Measurements from ENCODE around the gene E4F1. TPM values are rescaled to one million over a fixed set of nuclear protein-coding genes. Genes with fewer than 3 reads are reported as not detected.

The E4F1 gene
- total and polyA plus RNA-seq, 3 donors from 2014 or later: 20.0 to 69.4 (median 57.4) TPM

- intact Hi-C loops (cut with DNase I; ENCODE audit: low total_unique reads): no loop called here
- WGBS, 2 donors: 90 to 94% methylated on average over 10 to 31 of the region's 37 CpGs
- Histone ChIP-seq H3K36me3 (ENCODE audit: low read depth, missing control alignments) (no peaks in the 10 kb centered on the region), H3K27ac (no peak overlapping the region), H3K9me3 (no peaks in the 10 kb centered on the region), H3K27me3 (no peaks in the 10 kb centered on the region), H3K4me3 (no peak overlapping the region), H3K4me1 (no peaks in the 10 kb centered on the region)
- DNase-seq: no peak
- no peak for TF ChIP-seq POLR2A (IDR thresholded peaks at IDR 0.05)
- TF ChIP-seq CTCF (IDR thresholded peaks at IDR 0.05): no peak
These were observed 60.8 kb downstream of the E4F1 start for GRCh38 chr16:2284001-2284770.

- H3K4me1 ChIP-seq: no peaks in the 10 kb centered on the region
- no peaks in the 10 kb centered on the region for H3K9me3 ChIP-seq
- intact Hi-C loops (cut with DNase I; ENCODE audit: low total_unique reads): no loop called here
- H3K27ac ChIP-seq: no peak overlapping the region
- H3K27me3 ChIP-seq: no peaks in the 10 kb centered on the region
- no peaks in the 10 kb centered on the region for H3K36me3 ChIP-seq (ENCODE audit: low read depth, missing control alignments)
- H3K4me3 ChIP-seq: no peak overlapping the region
- 89 to 91% methylated on average over 27 to 35 of the region's 35 CpGs for WGBS, 2 donors
- no peak for TF ChIP-seq POLR2A (IDR thresholded peaks at IDR 0.05)
- no peak for TF ChIP-seq CTCF (IDR thresholded peaks at IDR 0.05)
- DNase-seq: no peak
These were observed 61.6 kb downstream of the E4F1 start for GRCh38 chr16:2284797-2285576.

MicroRNAs within 50 kb of the gene (microRNA counts, 767-probe panel; counts per million panel counts)
- microRNA hsa-miR-940: 0 to 152 counts per million in 2 donors

Small RNA genes lying within 50 kb of the gene (microRNA-seq; reads per million reads assigned to microRNA genes)
- gene MIR3677 (ENCODE audit: borderline number of aligned reads in 2 of 2, borderline replicate concordance in 1 of 2): 0 reads per million in 2 donors
- gene MIR4717 (ENCODE audit: borderline number of aligned reads in 2 of 2, borderline replicate concordance in 1 of 2): 0 reads per million in 2 donors

Small RNA genes lying within 50 kb of the gene (small RNA-seq; reads per million reads assigned to genes)
- gene MIR3677: 0 reads per million in 2 donors
- gene MIR4717: 0 reads per million in 2 donors

Other genes starting within 250 kb of the E4F1 start
- gene NOXO1, start 242.1 kb upstream of the E4F1 start, total RNA-seq: 1 to 10 TPM; 4.8 to 7.6 TPM
- 3.7 TPM for gene NOXO1, start 242.1 kb upstream of the E4F1 start, polyA plus RNA-seq (ENCODE audit: insufficient read depth, low read depth, low replicate concordance)
- 10 to 100 TPM; 25.7 to 25.8 TPM for gene GFER, start 239.4 kb upstream of the E4F1 start, total RNA-seq
- 40.0 TPM for gene GFER, start 239.4 kb upstream of the E4F1 start, polyA plus RNA-seq (ENCODE audit: insufficient read depth, low read depth, low replicate concordance)
- 10 to 100 TPM; 20.9 to 33.5 TPM for gene SYNGR3, start 233.6 kb upstream of the E4F1 start, total RNA-seq
- 10.0 TPM for gene SYNGR3, start 233.6 kb upstream of the E4F1 start, polyA plus RNA-seq (ENCODE audit: insufficient read depth, low read depth, low replicate concordance)
- 10 to 100 TPM; 80.4 to 94.6 TPM for gene ZNF598, start 213.8 kb upstream of the E4F1 start, total RNA-seq
- gene ZNF598, start 213.8 kb upstream of the E4F1 start, polyA plus RNA-seq (ENCODE audit: insufficient read depth, low read depth, low replicate concordance): 46.3 TPM
- 1 to 10 TPM; 7.3 to 8.2 TPM for gene NPW, start 203.8 kb upstream of the E4F1 start, total RNA-seq
- 3.9 TPM for gene NPW, start 203.8 kb upstream of the E4F1 start, polyA plus RNA-seq (ENCODE audit: insufficient read depth, low read depth, low replicate concordance)
- 10 to 100 TPM; 54.1 to 59.9 TPM for gene NHERF2, start 196.7 kb upstream of the E4F1 start, total RNA-seq
- 50.6 TPM for gene NHERF2, start 196.7 kb upstream of the E4F1 start, polyA plus RNA-seq (ENCODE audit: insufficient read depth, low read depth, low replicate concordance)
- 10 to 100 TPM; 24.6 to 35.6 TPM for gene NTHL1, start 175.8 kb upstream of the E4F1 start, total RNA-seq
- gene NTHL1, start 175.8 kb upstream of the E4F1 start, polyA plus RNA-seq (ENCODE audit: insufficient read depth, low read depth, low replicate concordance): 18.0 TPM
- 100 to 1,000 TPM; 222 to 271 TPM for gene TSC2, start 175.6 kb upstream of the E4F1 start, total RNA-seq
- 136 TPM for gene TSC2, start 175.6 kb upstream of the E4F1 start, polyA plus RNA-seq (ENCODE audit: insufficient read depth, low read depth, low replicate concordance)
- gene PKD1, start 87.7 kb upstream of the E4F1 start, total RNA-seq: 100 to 1,000 TPM; 323 to 337 TPM
- 83.4 TPM for gene PKD1, start 87.7 kb upstream of the E4F1 start, polyA plus RNA-seq (ENCODE audit: insufficient read depth, low read depth, low replicate concordance)
- 1 to 10 TPM; 3.2 to 3.6 TPM for gene RAB26, start 75.0 kb upstream of the E4F1 start, total RNA-seq
- 1.5 TPM for gene RAB26, start 75.0 kb upstream of the E4F1 start, polyA plus RNA-seq (ENCODE audit: insufficient read depth, low read depth, low replicate concordance)
- 10 to 100 TPM; 36.0 to 46.1 TPM for gene TRAF7, start 67.8 kb upstream of the E4F1 start, total RNA-seq
- gene TRAF7, start 67.8 kb upstream of the E4F1 start, polyA plus RNA-seq (ENCODE audit: insufficient read depth, low read depth, low replicate concordance): 44.6 TPM
- gene CASKIN1, start 27.0 kb upstream of the E4F1 start, total RNA-seq: 100 to 1,000 TPM in 1 of 2 donors, 1 to 10 TPM in 1; 6.4 to 159 TPM
- gene CASKIN1, start 27.0 kb upstream of the E4F1 start, polyA plus RNA-seq (ENCODE audit: insufficient read depth, low read depth, low replicate concordance): 2.1 TPM
- gene MLST8, start 18.1 kb upstream of the E4F1 start, total RNA-seq: 100 to 1,000 TPM in 1 of 2 donors, 10 to 100 TPM in 1; 95.4 to 113 TPM
- 89.0 TPM for gene MLST8, start 18.1 kb upstream of the E4F1 start, polyA plus RNA-seq (ENCODE audit: insufficient read depth, low read depth, low replicate concordance)
- gene BRICD5, start 12.7 kb upstream of the E4F1 start, total RNA-seq: 10 to 100 TPM; 37.8 to 66.5 TPM
- gene BRICD5, start 12.7 kb upstream of the E4F1 start, polyA plus RNA-seq (ENCODE audit: insufficient read depth, low read depth, low replicate concordance): 25.1 TPM
- 100 to 1,000 TPM in 1 of 2 donors, 10 to 100 TPM in 1; 50.0 to 118 TPM for gene PGP, start 8.8 kb upstream of the E4F1 start, total RNA-seq
- 56.3 TPM for gene PGP, start 8.8 kb upstream of the E4F1 start, polyA plus RNA-seq (ENCODE audit: insufficient read depth, low read depth, low replicate concordance)
- 1 to 10 TPM; 2.5 to 3.5 TPM for gene DNASE1L2, start 12.9 kb downstream of the E4F1 start, total RNA-seq
- gene DNASE1L2, start 12.9 kb downstream of the E4F1 start, polyA plus RNA-seq (ENCODE audit: insufficient read depth, low read depth, low replicate concordance): 1.1 TPM
- gene ECI1, start 28.0 kb downstream of the E4F1 start, total RNA-seq: 10 to 100 TPM; 36.1 to 39.0 TPM
- 25.5 TPM for gene ECI1, start 28.0 kb downstream of the E4F1 start, polyA plus RNA-seq (ENCODE audit: insufficient read depth, low read depth, low replicate concordance)
- gene RNPS1, start 44.5 kb downstream of the E4F1 start, total RNA-seq: 100 to 1,000 TPM; 261 to 294 TPM
- 197 TPM for gene RNPS1, start 44.5 kb downstream of the E4F1 start, polyA plus RNA-seq (ENCODE audit: insufficient read depth, low read depth, low replicate concordance)
- 10 to 100 TPM; 35.1 to 38.1 TPM for gene ABCA3, start 117.1 kb downstream of the E4F1 start, total RNA-seq
- 24.5 TPM for gene ABCA3, start 117.1 kb downstream of the E4F1 start, polyA plus RNA-seq (ENCODE audit: insufficient read depth, low read depth, low replicate concordance)
- 10 to 100 TPM in 1 of 2 donors, 1 to 10 TPM in 1; 9.4 to 10.8 TPM for gene CCNF, start 205.9 kb downstream of the E4F1 start, total RNA-seq
- gene CCNF, start 205.9 kb downstream of the E4F1 start, polyA plus RNA-seq (ENCODE audit: insufficient read depth, low read depth, low replicate concordance): 6.0 TPM
- gene TEDC2, start 236.5 kb downstream of the E4F1 start, total RNA-seq: 10 to 100 TPM; 18.0 to 19.4 TPM
- 7.7 TPM for gene TEDC2, start 236.5 kb downstream of the E4F1 start, polyA plus RNA-seq (ENCODE audit: insufficient read depth, low read depth, low replicate concordance)
- gene NTN3, start 247.7 kb downstream of the E4F1 start, total RNA-seq: 1 to 10 TPM; 1.1 to 1.7 TPM
- not detected for gene NTN3, start 247.7 kb downstream of the E4F1 start, polyA plus RNA-seq (ENCODE audit: insufficient read depth, low read depth, low replicate concordance)

Data from testis (tissue), 3 donors.